MCF 10A (cell line): ENCODE data around the gene PTPRN. TPM values are rescaled to one million over a fixed set of nuclear protein-coding genes. Genes with fewer than 3 reads are reported as not detected.

Source experiments
- BruUV-seq: library from RNA; stranded (reverse); fragments of 400-500 nt; replicated peaks from 2 replicates; lab custom pipeline; 2021; lab: Mats Ljungman, UMichigan
- CTCF ChIA-PET: fragments of 300-600 bp; sonication (Branson Sonifier 250); formaldehyde crosslinking; extraction: SDS; loops from one replicate; lab custom pipeline; 2021; ENCODE audit warnings: antibody characterized with exemption, inconsistent platforms; lab: Yijun Ruan, JAX
- POLR2A ChIA-PET: fragments of 300-600, 350-650 bp; sonication (Branson Sonifier 250); formaldehyde crosslinking; extraction: SDS; loops from one replicate; lab custom pipeline; 2020; ENCODE audit warnings: antibody characterized with exemption, inconsistent platforms; lab: Yijun Ruan, JAX
- DNase-seq: peaks from one replicate; pipeline ENCODE4 v3.0.0-alpha.2; 2018; ENCODE audit not compliant: unreplicated experiment
- H3K27ac Mint-ChIP-seq: one replicate; pipeline ENCODE4 v1.8.0; 2022; ENCODE audit warnings: mild to moderate bottlenecking, low read depth, mixed read lengths; ENCODE audit not compliant: unreplicated experiment
- H3K27me3 Mint-ChIP-seq: one replicate; pipeline ENCODE4 v1.8.0; 2022; ENCODE audit warnings: mixed read lengths; ENCODE audit not compliant: insufficient read depth, unreplicated experiment
- H3K36me3 Mint-ChIP-seq: one replicate; pipeline ENCODE4 v1.8.0; 2022; ENCODE audit warnings: mild to moderate bottlenecking, moderate library complexity, mixed read lengths; ENCODE audit not compliant: insufficient read depth, unreplicated experiment
- H3K4me1 Mint-ChIP-seq: one replicate; pipeline ENCODE4 v1.8.0; 2022; ENCODE audit warnings: mixed read lengths; ENCODE audit not compliant: insufficient read depth, unreplicated experiment
- H3K4me3 Mint-ChIP-seq: one replicate; pipeline ENCODE4 v1.8.0; 2022; ENCODE audit warnings: mild to moderate bottlenecking, moderate library complexity, mixed read lengths; ENCODE audit not compliant: unreplicated experiment
- H3K9me3 Mint-ChIP-seq: one replicate; pipeline ENCODE4 v1.8.0; 2022; ENCODE audit warnings: mixed read lengths; ENCODE audit not compliant: unreplicated experiment
- intact Hi-C: fragments of 100-400 bp; cut with micrococcal nuclease; formaldehyde crosslinking; loops from 2 replicates; pipeline ENCODE4 v1.14.1; 2022
- total RNA-seq: library from RNA; stranded (reverse); gene quantifications from 2 replicates; pipeline ENCODE4 v1.2.3, GENCODE V29; 2022
- TF ChIP-seq, protein P1 (sequence below): fragments of 200-600 bp; IDR thresholded peaks from one replicate; pipeline ENCODE4 v1.8.0; 2022; ENCODE audit warnings: antibody characterized with exemption, mild to moderate bottlenecking; ENCODE audit not compliant: unreplicated experiment

The PTPRN gene
- total RNA-seq, 1 experiment from 2014 or later = not detected

DNA sequence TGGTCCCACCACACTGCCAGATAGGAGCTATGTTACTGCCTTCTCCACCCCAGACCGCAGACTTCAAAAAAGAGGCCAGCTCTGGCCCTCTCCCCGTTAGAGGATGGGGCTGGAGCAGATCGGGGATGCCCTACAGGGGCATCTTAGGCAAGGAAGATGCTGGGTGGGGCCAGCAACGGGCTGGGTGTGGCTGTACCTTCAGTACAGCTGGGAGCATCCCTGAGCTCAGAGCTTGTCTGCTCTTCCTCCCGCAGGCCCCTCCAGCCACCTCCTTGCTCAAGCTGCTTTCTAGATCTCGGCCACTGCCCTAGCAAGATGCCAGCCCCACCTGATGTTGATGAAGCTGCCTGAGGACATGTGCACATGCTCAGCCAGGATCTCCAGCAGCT, 9.8 kb downstream of the PTPRN start:
- Mint-ChIP-seq H3K36me3 (peaks cover 6% of the 10 kb centered on the region), H3K27me3 (peaks cover 50% of the 10 kb centered on the region), H3K9me3 (no peaks in the 10 kb centered on the region), H3K4me3 (no peak overlapping the region), H3K4me1 (peaks cover 2% of the 10 kb centered on the region), H3K27ac (no peak overlapping the region)
- ChIA-PET POLR2A (interaction anchor here (0.8 to 1.4 kb wide), 5 partner anchors 21 to 145 kb away, joined by 3 to 8 read pairs (median 3); partner anchors contain the start of genes CNPPD1 and ZFAND2B), CTCF (interaction anchor here (0.6 to 17.4 kb wide), 28 partner anchors 8 to 423 kb away, joined by 3 to 445 read pairs (median 5); partner anchors contain the start of genes ANKZF1, ATG9A, CNPPD1 and DNAJB2)
- DNase-seq = no peak
- TF ChIP-seq, protein P1, sequence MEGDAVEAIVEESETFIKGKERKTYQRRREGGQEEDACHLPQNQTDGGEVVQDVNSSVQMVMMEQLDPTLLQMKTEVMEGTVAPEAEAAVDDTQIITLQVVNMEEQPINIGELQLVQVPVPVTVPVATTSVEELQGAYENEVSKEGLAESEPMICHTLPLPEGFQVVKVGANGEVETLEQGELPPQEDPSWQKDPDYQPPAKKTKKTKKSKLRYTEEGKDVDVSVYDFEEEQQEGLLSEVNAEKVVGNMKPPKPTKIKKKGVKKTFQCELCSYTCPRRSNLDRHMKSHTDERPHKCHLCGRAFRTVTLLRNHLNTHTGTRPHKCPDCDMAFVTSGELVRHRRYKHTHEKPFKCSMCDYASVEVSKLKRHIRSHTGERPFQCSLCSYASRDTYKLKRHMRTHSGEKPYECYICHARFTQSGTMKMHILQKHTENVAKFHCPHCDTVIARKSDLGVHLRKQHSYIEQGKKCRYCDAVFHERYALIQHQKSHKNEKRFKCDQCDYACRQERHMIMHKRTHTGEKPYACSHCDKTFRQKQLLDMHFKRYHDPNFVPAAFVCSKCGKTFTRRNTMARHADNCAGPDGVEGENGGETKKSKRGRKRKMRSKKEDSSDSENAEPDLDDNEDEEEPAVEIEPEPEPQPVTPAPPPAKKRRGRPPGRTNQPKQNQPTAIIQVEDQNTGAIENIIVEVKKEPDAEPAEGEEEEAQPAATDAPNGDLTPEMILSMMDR = no peak
- no TSS peak for BruUV-seq
- intact Hi-C loops = loop anchor here (2.0 to 5.0 kb wide), 2 partner anchors 52 to 81 kb away; partner anchors contain the start of genes ABCB6, GLB1L and STK16

GRCh38 chr2:219298759-219299371, 10.3 kb downstream of the PTPRN start:
- intact Hi-C loops = loop anchor here (1.0 to 5.0 kb wide), 5 partner anchors 20 to 139 kb away; partner anchors contain the start of genes ABCB6, DNAJB2, GLB1L and NHEJ1
- Mint-ChIP-seq H3K27ac (no peak overlapping the region), H3K36me3 (peaks cover 6% of the 10 kb centered on the region), H3K4me1 (peaks cover 7% of the 10 kb centered on the region), H3K9me3 (no peaks in the 10 kb centered on the region), H3K27me3 (peaks cover 44% of the 10 kb centered on the region), H3K4me3 (no peak overlapping the region)
- BruUV-seq = no TSS peak
- TF ChIP-seq, protein P1 = peak; percentile 99
- POLR2A ChIA-PET = interaction anchor here (0.8 to 1.4 kb wide), 5 partner anchors 21 to 144 kb away, joined by 3 to 8 read pairs (median 3); partner anchors contain the start of genes CNPPD1 and ZFAND2B
- CTCF ChIA-PET = interaction anchor here (0.6 to 17.4 kb wide), 26 partner anchors 8 to 422 kb away, joined by 3 to 445 read pairs (median 5); partner anchors contain the start of genes ANKZF1, ATG9A, CNPPD1 and DNAJB2
- peak; percentile 75 for DNase-seq

GRCh38 chr2:219297766-219298456, 11.3 kb downstream of the PTPRN start:
- intact Hi-C loops = loop anchor here (1.0 to 5.0 kb wide), 5 partner anchors 19 to 138 kb away; partner anchors contain the start of genes ABCB6, DNAJB2, GLB1L and NHEJ1
- Mint-ChIP-seq H3K9me3 (no peaks in the 10 kb centered on the region), H3K36me3 (peaks cover 6% of the 10 kb centered on the region), H3K4me3 (no peak overlapping the region), H3K27ac (no peak overlapping the region), H3K27me3 (peaks cover 35% of the 10 kb centered on the region), H3K4me1 (peaks cover 11% of the 10 kb centered on the region)
- ChIA-PET CTCF (interaction anchor here (0.6 to 17.4 kb wide), 19 partner anchors 7 to 271 kb away, joined by 3 to 445 read pairs (median 5); partner anchors contain the start of genes ABCB6, CNPPD1, DNAJB2 and GLB1L), POLR2A (interaction anchor here (0.6 to 1.4 kb wide), 2 partner anchors 121 to 161 kb away, joined by 3 to 8 read pairs; partner anchors contain the start of gene CNPPD1)
- TF ChIP-seq, protein P1 = no peak
- no TSS peak for BruUV-seq
- no peak for DNase-seq
